DMS153 treated with DMSO at 0.1 percent for 48 hours (cell line): ENCODE data around the gene POLR2I.

Experiments used
- DNase-seq: peaks from one replicate; lab custom pipeline; 2025; ENCODE audit not compliant: unreplicated experiment; lab: John Stamatoyannopoulos, UW

Gene POLR2I

DNA sequence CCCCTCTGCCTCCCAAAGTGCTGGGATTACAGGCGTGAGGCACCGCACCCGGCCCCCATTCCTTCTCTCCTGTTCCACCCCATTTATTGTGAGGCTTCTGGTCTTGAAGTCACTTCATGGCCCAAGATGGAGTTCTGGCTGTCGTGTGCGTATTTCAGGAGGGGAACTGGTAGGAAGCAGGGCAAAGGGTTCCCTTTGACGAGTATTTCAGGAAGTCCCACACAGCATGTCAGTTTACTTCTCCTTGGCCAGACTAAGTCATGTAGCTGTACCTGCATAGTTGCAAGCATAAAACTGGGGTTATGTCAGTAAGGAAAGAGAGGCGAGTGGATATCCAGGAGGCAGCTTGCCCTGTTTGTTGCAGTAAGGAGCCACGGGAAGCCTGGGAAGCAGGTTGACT, 49.8 kb downstream of the POLR2I start:
- DNase-seq, result no peak
